Neural cell (in vitro differentiated cells): ENCODE data around the gene ALOX5AP. TPM values are rescaled to one million over a fixed set of nuclear protein-coding genes. Genes with fewer than 3 reads are reported as not detected.

Experiments used
- H2AFZ ChIP-seq: fragments of 200-600, 300-800 bp; sonication (generic), shearing (Covaris generic); 2 replicates; pipeline ENCODE4 v1.6.0; 2014; ENCODE audit warnings: low read depth, mild to moderate bottlenecking, antibody characterized with exemption, low read length, moderate library complexity
- H3F3A ChIP-seq: fragments of 200-600 bp; shearing (Covaris generic); 2 replicates; pipeline ENCODE4 v1.6.1; 2016; ENCODE audit warnings: mild to moderate bottlenecking, moderate library complexity, mixed read lengths, antibody characterized with exemption, low read length; ENCODE audit not compliant: insufficient read depth, poor library complexity, severe bottlenecking
- H3K27ac ChIP-seq: fragments of 200-600, 300-800 bp; sonication (generic), shearing (Covaris generic); 2 replicates; pipeline ENCODE4 v1.5.1; 2014; ENCODE audit warnings: mild to moderate bottlenecking, low read length, moderate library complexity
- H3K27me3 ChIP-seq: fragments of 300-800, 200-600 bp; sonication (generic), shearing (Covaris generic); 2 replicates; pipeline ENCODE4 v1.6.0; 2014; ENCODE audit warnings: mild to moderate bottlenecking, low read depth, low read length, moderate library complexity; ENCODE audit not compliant: insufficient read depth
- H3K36me3 ChIP-seq: fragments of 300-800, 200-600 bp; sonication (generic), shearing (Covaris generic); 2 replicates; pipeline ENCODE4 v1.5.1; 2014; ENCODE audit warnings: mild to moderate bottlenecking, antibody characterized with exemption, low read length, moderate library complexity; ENCODE audit not compliant: insufficient read depth
- H3K4me2 ChIP-seq: fragments of 300-800, 200-600 bp; sonication (generic), shearing (Covaris generic); 2 replicates; pipeline ENCODE4 v1.6.0; 2014; ENCODE audit warnings: mild to moderate bottlenecking, low read length
- H3K4me3 ChIP-seq: fragments of 300-800, 200-600 bp; sonication (generic), shearing (Covaris generic); 2 replicates; pipeline ENCODE4 v1.5.1; 2014; ENCODE audit warnings: mild to moderate bottlenecking, low read length, moderate library complexity
- H3K79me2 ChIP-seq: fragments of 200-600 bp; shearing (Covaris generic); replicated peaks from 2 replicates; pipeline ENCODE4 v1.6.0; 2014; ENCODE audit warnings: mild to moderate bottlenecking, low read length, moderate library complexity; ENCODE audit not compliant: insufficient read depth
- H3K9ac ChIP-seq: fragments of 300-800, 200-600 bp; sonication (generic), shearing (Covaris generic); 2 replicates; pipeline ENCODE4 v1.6.1; 2016; ENCODE audit warnings: mild to moderate bottlenecking, low read length, mixed read lengths
- H3K9me2 ChIP-seq: fragments of 200-600 bp; shearing (Covaris generic); 2 replicates; pipeline ENCODE4 v1.6.1; 2016; ENCODE audit warnings: mild to moderate bottlenecking, low read length, mixed read lengths; ENCODE audit not compliant: insufficient read depth
- H3K9me3 ChIP-seq: fragments of 200-600, 300-800 bp; sonication (generic), shearing (Covaris generic); 2 replicates; pipeline ENCODE4 v1.6.1; 2016; ENCODE audit warnings: mild to moderate bottlenecking, mixed run types, low read length, moderate library complexity, mixed read lengths
- H4K20me1 ChIP-seq: fragments of 200-600 bp; shearing (Covaris generic); 2 replicates; pipeline ENCODE4 v1.6.1; 2016; ENCODE audit warnings: mild to moderate bottlenecking, mixed run types; ENCODE audit not compliant: insufficient read depth
- EP300 ChIP-seq: fragments of 450-650 bp; conservative IDR thresholded peaks from 2 replicates; pipeline ENCODE4 v1.6.1; 2014; ENCODE audit warnings: antibody characterized with exemption, mild to moderate bottlenecking, moderate library complexity; ENCODE audit not compliant: poor library complexity, severe bottlenecking
- EZH2 ChIP-seq: fragments of 200-600, 300-800 bp; shearing (Covaris generic), sonication (generic); IDR thresholded peaks from 2 replicates; pipeline ENCODE4 v1.6.1; 2014; ENCODE audit warnings: antibody characterized with exemption, low read length, borderline replicate concordance, mild to moderate bottlenecking; ENCODE audit not compliant: insufficient read depth, poor library complexity, severe bottlenecking
- MXI1 ChIP-seq: fragments of 450-650 bp; conservative IDR thresholded peaks from 2 replicates; pipeline ENCODE4 v1.6.1; 2014; ENCODE audit warnings: antibody characterized with exemption, mild to moderate bottlenecking; ENCODE audit not compliant: poor library complexity, severe bottlenecking
- POLR2AphosphoS5 ChIP-seq: IDR thresholded peaks from 2 replicates; pipeline ENCODE4 v1.6.1; 2012
- RAD21 ChIP-seq: fragments of 450-650 bp; conservative IDR thresholded peaks from 2 replicates; pipeline ENCODE4 v1.6.1; 2014; ENCODE audit warnings: antibody characterized with exemption, mild to moderate bottlenecking, moderate library complexity
- SMC3 ChIP-seq: fragments of 450-650 bp; conservative IDR thresholded peaks from 2 replicates; pipeline ENCODE4 v1.6.1; 2014; ENCODE audit warnings: antibody characterized with exemption, mild to moderate bottlenecking, moderate library complexity; ENCODE audit not compliant: poor library complexity
- TAF1 ChIP-seq: IDR thresholded peaks from 2 replicates; pipeline ENCODE4 v1.6.1; 2012; ENCODE audit warnings: low read depth
- polyA plus RNA-seq: library from polyadenylated mRNA; depleted of rRNA; stranded (reverse); fragments of >200 nt; gene quantifications from 2 replicates; pipeline ENCODE4 v1.2.3, GENCODE V29; 2014
- TF ChIP-seq, protein P1 (sequence below): fragments of 450-650 bp; IDR thresholded peaks from 2 replicates; pipeline ENCODE4 v1.5.1; 2014; ENCODE audit warnings: antibody characterized with exemption, mild to moderate bottlenecking, moderate library complexity; ENCODE audit not compliant: poor library complexity, severe bottlenecking
- TF ChIP-seq, protein P2 (sequence below): IDR thresholded peaks from 2 replicates; pipeline ENCODE4 v1.6.1; 2012; ENCODE audit warnings: borderline replicate concordance

Gene ALOX5AP
- polyA plus RNA-seq, 1 donor from 2014 or later, result not detected

GRCh38 chr13:30742901-30743300, 7.6 kb downstream of the ALOX5AP start:
- Histone ChIP-seq H3K36me3 (no peaks in the 10 kb centered on the region), H2AFZ (no peak overlapping the region), H3K27ac (no peak overlapping the region), H3K9ac (no peak overlapping the region), H3K4me3 (no peak overlapping the region), H3K27me3 (no peaks in the 10 kb centered on the region), H3K9me2 (no peaks in the 10 kb centered on the region), H3F3A (no peaks in the 10 kb centered on the region), H3K4me2 (no peak overlapping the region), H4K20me1 (no peaks in the 10 kb centered on the region), H3K9me3 (no peaks in the 10 kb centered on the region), H3K79me2 (no peaks in the 10 kb centered on the region)
- no peak for TF ChIP-seq RAD21
- TF ChIP-seq SMC3, result no peak
- TF ChIP-seq, protein P1, sequence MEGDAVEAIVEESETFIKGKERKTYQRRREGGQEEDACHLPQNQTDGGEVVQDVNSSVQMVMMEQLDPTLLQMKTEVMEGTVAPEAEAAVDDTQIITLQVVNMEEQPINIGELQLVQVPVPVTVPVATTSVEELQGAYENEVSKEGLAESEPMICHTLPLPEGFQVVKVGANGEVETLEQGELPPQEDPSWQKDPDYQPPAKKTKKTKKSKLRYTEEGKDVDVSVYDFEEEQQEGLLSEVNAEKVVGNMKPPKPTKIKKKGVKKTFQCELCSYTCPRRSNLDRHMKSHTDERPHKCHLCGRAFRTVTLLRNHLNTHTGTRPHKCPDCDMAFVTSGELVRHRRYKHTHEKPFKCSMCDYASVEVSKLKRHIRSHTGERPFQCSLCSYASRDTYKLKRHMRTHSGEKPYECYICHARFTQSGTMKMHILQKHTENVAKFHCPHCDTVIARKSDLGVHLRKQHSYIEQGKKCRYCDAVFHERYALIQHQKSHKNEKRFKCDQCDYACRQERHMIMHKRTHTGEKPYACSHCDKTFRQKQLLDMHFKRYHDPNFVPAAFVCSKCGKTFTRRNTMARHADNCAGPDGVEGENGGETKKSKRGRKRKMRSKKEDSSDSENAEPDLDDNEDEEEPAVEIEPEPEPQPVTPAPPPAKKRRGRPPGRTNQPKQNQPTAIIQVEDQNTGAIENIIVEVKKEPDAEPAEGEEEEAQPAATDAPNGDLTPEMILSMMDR, result no peak

- no peaks in the 10 kb centered on the region for H3K9me3 ChIP-seq
- H3K9me2 ChIP-seq, result no peaks in the 10 kb centered on the region
- H3K9ac ChIP-seq, result no peak overlapping the region
- no peak overlapping the region for H3K4me3 ChIP-seq
- H3F3A ChIP-seq, result no peaks in the 10 kb centered on the region
- H2AFZ ChIP-seq, result no peak overlapping the region
- no peaks in the 10 kb centered on the region for H3K79me2 ChIP-seq
- H3K36me3 ChIP-seq, result no peaks in the 10 kb centered on the region
- no peak overlapping the region for H3K27ac ChIP-seq
- H3K4me2 ChIP-seq, result no peak overlapping the region
- no peaks in the 10 kb centered on the region for H3K27me3 ChIP-seq
- TF ChIP-seq EZH2 (no peak), RAD21 (no peak), POLR2AphosphoS5 (no peak), TAF1 (no peak), MXI1 (no peak), EP300 (no peak), SMC3 (no peak)
- TF ChIP-seq, protein P2, sequence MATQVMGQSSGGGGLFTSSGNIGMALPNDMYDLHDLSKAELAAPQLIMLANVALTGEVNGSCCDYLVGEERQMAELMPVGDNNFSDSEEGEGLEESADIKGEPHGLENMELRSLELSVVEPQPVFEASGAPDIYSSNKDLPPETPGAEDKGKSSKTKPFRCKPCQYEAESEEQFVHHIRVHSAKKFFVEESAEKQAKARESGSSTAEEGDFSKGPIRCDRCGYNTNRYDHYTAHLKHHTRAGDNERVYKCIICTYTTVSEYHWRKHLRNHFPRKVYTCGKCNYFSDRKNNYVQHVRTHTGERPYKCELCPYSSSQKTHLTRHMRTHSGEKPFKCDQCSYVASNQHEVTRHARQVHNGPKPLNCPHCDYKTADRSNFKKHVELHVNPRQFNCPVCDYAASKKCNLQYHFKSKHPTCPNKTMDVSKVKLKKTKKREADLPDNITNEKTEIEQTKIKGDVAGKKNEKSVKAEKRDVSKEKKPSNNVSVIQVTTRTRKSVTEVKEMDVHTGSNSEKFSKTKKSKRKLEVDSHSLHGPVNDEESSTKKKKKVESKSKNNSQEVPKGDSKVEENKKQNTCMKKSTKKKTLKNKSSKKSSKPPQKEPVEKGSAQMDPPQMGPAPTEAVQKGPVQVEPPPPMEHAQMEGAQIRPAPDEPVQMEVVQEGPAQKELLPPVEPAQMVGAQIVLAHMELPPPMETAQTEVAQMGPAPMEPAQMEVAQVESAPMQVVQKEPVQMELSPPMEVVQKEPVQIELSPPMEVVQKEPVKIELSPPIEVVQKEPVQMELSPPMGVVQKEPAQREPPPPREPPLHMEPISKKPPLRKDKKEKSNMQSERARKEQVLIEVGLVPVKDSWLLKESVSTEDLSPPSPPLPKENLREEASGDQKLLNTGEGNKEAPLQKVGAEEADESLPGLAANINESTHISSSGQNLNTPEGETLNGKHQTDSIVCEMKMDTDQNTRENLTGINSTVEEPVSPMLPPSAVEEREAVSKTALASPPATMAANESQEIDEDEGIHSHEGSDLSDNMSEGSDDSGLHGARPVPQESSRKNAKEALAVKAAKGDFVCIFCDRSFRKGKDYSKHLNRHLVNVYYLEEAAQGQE, result no peak
- TF ChIP-seq, protein P1, result no peak
- no peaks in the 10 kb centered on the region for H4K20me1 ChIP-seq
These were observed 8.1 kb downstream of the ALOX5AP start for GRCh38 chr13:30743319-30744055.
